Mononuclear cell (primary cell): ENCODE measurements around the gene ENC1. TPM values are rescaled to one million over a fixed set of nuclear protein-coding genes. Genes with fewer than 3 reads are reported as not detected.

ENCODE experiments used
- H3K27me3 ChIP-seq: 2 replicates; pipeline ENCODE4 v1.6.0; 2011; ENCODE audit warnings: low read length, control low read depth; ENCODE audit not compliant: insufficient read depth
- H3K4me1 ChIP-seq: 2 replicates; pipeline ENCODE4 v1.5.1; 2011; ENCODE audit warnings: mild to moderate bottlenecking, low read length, control low read depth; ENCODE audit not compliant: insufficient read depth
- H3K4me3 ChIP-seq: 2 replicates; pipeline ENCODE4 v1.5.1; 2011; ENCODE audit warnings: mild to moderate bottlenecking, low read length, moderate library complexity
- H3K9me3 ChIP-seq: 2 replicates; pipeline ENCODE4 v1.5.1; 2011; ENCODE audit warnings: low read depth, mild to moderate bottlenecking, control low read depth, low read length
- total RNA-seq: library from RNA; depleted of rRNA; stranded (reverse); fragments of >200 nt; gene quantifications from one replicate; pipeline ENCODE4 v1.2.3, GENCODE V29; 2012

ENC1 gene
- total RNA-seq, 1 donor, result 31.9 TPM

DNA sequence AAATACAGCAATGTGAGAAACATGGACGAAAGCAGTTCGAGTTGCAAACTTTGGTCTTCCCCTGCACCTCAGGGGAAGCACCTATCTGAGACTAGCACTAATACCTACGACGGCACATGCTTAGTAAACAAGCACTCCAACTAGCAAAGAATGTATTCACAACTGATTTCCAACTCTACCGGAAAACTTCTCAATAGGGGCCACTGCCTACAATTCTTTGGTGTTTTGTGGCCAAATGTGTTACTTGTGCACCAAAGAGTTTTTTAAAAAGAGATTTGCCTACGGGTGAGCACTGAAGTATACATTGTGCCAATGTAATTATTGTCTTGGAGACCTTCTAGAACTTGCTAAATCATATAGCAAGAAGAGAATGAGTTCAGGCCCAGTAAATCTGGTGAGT lies 12.2 kb downstream of the ENC1 start:
- H3K4me1 ChIP-seq, result peaks cover 35% of the 10 kb centered on the region
- no peaks in the 10 kb centered on the region for H3K27me3 ChIP-seq
- H3K4me3 ChIP-seq, result no peak overlapping the region
- H3K9me3 ChIP-seq, result no peaks in the 10 kb centered on the region

DNA sequence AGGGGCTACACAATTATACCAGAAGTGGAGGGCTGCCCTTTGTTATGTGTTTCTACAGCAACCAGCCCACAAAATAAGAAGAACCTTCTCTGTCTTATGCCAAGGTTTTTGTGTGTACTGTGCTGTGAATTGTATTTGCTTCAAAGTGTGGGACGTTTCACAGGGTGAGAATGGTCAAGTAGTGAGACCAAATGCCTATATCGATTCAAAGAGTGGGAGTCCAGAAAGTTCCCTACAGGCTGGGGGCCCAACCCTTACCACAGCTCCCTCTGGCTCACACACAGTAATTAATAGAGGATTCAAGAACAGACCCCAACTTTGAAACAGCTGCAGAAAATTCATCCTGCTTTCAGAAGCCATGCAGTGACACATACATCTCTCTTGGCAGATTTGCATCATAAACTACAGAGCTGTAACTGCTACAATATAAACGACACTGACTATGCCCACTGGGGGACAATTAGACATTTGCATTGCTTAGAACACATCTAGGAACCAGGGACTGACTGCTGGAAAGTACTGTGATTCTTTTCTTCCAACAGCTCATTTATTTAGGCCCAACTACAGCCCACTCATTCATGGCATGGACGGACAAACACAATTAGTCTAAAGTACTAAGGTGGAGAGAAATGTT lies 12.8 kb downstream of the ENC1 start:
- no peaks in the 10 kb centered on the region for H3K9me3 ChIP-seq
- peaks cover 29% of the 10 kb centered on the region for H3K4me1 ChIP-seq
- H3K27me3 ChIP-seq, result no peaks in the 10 kb centered on the region
- H3K4me3 ChIP-seq, result no peak overlapping the region

DNA sequence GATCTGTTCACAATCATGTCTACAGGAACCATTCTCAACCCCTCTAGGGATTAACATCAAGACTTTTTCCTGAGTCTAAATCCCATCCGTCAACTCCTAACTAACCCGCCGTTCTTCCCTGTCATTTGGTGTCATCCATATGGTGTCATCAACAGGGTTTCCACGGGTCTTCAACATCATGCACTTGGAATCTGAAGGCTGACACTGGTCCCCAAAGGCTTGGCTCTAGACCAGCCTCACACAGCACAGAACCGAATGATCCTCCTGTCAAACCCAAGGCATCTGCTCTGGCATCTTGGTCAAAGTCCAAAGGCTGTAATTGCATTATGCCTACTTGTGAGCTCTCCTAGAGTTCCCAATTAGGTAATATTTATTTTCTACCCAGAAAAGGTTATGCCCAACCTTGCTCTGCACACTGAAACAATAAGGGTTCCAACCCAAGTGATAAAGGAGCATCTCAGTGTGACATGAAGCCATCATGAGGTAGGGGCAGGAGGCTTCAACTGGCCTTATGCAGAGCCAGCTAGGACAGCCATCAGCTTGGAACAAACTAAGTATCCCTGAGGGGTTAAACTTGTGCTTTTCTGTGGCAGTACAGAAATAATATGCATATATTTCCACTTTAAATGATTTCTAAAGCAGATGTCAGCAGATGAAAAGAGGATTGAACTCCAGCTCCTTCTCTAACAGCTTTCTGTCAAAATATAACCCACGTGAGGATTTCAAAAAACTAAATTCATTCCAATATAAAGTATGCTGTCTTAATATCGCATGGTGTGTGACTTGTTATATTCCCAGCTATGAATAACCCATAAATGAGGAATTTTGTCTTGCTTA lies 13.9 kb downstream of the ENC1 start:
- no peaks in the 10 kb centered on the region for H3K9me3 ChIP-seq
- peaks cover 17% of the 10 kb centered on the region for H3K4me1 ChIP-seq
- no peaks in the 10 kb centered on the region for H3K27me3 ChIP-seq
- no peak overlapping the region for H3K4me3 ChIP-seq

DNA sequence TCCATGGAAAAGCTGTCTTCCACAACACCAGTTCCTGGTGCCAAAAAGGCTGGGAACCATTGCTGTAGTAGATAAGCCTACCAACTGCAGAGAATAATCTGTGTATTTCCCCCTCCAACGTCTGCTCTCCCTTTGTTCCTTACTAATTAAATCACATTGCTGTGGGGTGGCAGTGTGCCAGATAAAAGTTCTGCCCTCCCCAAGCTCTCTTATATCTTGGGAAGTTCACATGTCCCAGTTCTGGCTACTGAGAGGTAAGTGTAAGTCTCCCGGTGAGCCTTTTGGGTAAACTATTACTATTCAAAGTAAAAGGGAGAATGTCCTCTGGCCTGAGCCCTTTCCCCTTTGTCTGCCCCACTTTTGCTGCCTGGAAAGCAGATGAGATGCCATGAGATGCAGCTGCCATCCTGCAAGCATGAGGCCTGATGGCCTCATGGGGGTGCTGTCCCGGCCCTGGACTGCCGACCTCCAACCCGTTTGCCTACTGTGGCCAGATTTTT lies 14.7 kb downstream of the ENC1 start:
- no peak overlapping the region for H3K4me3 ChIP-seq
- no peaks in the 10 kb centered on the region for H3K9me3 ChIP-seq
- H3K4me1 ChIP-seq, result peaks cover 9% of the 10 kb centered on the region
- H3K27me3 ChIP-seq, result no peaks in the 10 kb centered on the region

DNA sequence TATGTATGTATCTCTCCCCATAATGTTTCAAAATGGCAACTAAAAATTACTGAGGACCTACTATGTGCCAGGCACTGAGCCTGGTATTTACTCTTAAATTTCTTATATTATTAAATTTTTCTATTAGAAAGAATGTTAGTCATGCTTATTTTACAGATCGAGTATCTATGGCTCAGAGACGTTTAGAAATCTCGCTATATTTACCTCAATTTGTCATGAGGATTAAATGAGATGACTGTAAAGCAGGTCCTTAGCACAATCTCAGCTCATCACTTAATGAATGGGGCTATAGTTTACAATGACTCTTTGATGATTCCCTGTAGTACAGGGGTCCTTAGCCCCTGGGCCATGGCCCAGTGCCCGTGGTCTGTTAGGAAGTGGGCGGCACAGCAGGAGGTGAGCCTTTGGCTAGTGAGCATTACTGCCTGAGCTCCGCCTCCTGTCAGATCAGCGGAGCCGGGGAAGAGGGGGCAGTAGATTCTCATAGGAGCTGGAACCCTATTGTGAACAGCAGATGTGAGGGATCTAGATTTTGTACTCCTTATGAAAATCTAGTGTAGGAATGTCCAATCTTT lies 15.5 kb downstream of the ENC1 start:
- peaks cover 1% of the 10 kb centered on the region for H3K4me1 ChIP-seq
- no peaks in the 10 kb centered on the region for H3K9me3 ChIP-seq
- no peak overlapping the region for H3K4me3 ChIP-seq
- H3K27me3 ChIP-seq, result no peaks in the 10 kb centered on the region

DNA sequence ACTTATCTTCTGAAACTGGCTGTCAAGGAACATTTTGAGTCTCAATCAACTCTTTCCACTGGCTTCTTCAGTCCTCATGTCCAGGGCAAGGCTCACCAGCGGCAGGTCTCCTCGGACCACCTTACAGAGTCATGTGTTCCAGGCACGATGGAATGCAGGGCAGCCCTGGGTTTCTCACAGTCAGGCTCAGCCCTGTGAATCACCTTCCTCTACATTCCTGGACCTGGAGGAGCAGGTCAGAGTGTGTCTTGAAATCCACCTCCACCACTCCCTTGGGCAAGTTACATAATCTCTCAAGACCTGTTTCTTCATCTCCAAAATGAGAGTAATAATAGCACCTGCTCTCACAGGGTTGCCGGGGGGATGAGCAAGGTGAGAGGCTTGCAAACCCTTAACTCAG lies 16.0 kb downstream of the ENC1 start:
- Histone ChIP-seq H3K27me3 (no peaks in the 10 kb centered on the region), H3K9me3 (no peaks in the 10 kb centered on the region), H3K4me3 (no peak overlapping the region), H3K4me1 (no peaks in the 10 kb centered on the region)

DNA sequence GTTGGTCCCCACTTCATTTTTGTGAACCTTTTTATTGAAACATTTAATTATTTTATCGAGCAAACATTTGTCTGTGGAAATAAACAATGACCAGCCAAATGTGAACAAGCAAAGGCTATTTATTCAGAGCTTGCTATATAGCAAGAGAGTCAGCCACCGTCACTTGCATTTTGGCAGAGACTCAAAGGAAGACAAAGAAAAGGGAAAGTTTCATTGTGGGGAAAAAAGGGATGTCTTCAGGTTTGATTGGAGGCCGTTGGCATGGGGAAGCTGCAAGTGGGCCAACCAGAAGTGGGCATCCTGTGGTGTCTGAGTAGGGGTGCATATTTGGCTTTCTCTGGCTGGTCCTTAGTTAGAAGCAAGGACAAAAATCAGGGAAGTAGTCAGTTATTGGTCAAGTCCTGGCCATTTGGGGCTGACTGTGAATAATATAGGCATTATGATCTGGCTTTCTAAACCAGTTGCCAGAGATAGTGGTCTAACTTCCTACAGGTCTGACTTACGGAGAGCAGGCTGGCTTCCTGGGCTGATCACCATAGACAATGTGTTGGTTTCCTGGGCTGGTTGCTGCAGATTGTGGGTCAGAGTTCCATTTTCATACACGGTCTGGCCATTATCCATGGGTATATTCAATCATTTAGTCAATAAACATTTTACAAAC lies 16.6 kb downstream of the ENC1 start:
- Histone ChIP-seq H3K4me3 (no peak overlapping the region), H3K4me1 (no peaks in the 10 kb centered on the region), H3K9me3 (no peaks in the 10 kb centered on the region), H3K27me3 (no peaks in the 10 kb centered on the region)

DNA sequence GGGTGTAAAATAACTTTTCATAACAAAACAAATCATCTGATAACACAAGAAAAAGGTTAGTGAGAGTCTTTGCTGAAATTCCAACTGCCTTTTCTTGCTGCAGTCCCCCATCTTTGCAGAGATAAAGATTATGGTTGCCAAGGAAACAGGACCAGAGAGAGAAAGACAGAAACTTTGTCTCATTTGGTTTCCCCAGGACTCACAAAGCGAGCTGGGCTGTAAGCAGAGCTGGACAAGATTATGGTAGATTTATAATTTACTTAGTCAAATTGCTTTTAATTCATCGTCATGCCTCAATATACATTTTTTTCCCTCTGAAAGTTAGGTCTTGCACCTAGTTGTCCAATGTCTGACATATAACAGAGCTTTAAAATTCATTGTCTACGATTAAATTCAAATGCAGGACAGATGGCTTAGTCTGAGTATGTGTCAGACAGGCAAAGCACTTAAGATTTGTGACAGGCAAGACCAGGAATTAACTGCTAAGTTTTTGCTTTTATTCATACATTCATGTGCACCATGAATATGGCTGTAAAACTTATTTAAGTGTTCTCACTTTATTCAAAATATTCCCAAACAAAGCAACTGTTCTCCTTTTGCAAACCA lies 17.4 kb downstream of the ENC1 start:
- H3K4me1 ChIP-seq, result no peaks in the 10 kb centered on the region
- no peak overlapping the region for H3K4me3 ChIP-seq
- no peaks in the 10 kb centered on the region for H3K27me3 ChIP-seq
- H3K9me3 ChIP-seq, result no peaks in the 10 kb centered on the region

DNA sequence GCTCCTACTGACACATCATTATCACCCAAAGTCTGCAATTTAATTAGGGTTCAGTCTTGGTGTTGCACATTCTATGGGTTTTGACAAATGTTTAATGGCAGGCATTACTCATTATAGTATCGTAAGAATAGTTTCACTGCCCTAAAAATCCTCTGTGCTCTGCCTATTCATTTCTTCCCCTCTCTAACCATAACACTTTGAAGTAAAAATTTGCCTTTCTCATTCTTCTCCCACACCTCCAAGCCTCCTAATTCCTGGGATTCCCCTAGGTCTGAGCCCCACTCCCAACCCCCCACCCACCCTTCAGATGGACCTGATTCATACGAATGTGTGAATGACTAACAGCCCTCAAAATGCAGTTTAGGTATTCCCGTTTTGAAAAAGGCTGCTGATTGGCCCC lies 18.4 kb downstream of the ENC1 start:
- no peaks in the 10 kb centered on the region for H3K4me1 ChIP-seq
- no peak overlapping the region for H3K4me3 ChIP-seq
- H3K9me3 ChIP-seq, result no peaks in the 10 kb centered on the region
- H3K27me3 ChIP-seq, result no peaks in the 10 kb centered on the region

DNA sequence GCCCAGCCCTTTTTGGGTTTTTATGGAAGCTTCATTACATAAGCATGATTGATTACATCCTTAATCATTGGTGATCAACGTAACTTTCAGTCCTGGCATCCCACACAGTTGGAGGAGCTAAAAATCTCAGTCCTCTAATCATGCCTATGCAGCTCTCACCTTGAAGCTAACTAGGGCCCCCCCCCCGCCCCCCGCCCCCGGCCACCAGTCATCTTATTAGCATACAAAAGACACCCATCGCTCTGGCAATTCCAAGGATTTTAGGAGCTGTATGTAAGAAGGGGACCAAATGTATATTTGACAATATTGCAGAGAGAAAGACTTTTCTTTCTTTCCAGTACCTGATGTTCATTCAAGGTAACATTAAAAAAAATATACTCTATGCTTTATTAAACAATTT lies 19.0 kb downstream of the ENC1 start:
- no peaks in the 10 kb centered on the region for H3K9me3 ChIP-seq

DNA sequence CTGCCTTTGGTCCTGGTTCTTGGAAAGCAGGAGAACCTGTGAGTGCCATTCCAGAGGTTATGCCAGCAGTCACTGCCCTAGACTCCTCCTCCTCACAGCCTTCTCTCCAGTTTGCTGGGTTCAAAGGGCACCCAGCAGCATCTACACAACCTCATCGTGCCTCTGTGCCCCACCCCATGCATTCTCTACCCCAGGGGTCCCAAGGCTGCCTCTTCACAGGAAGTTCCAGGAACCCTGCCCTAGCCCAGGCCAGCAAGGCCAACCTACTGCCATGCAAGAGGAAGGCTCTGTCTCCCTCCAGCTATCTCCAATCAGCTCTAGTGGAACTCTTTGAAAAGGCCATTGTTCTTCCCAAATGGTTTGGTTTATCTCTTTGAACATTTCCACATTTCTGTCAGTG lies 21.2 kb downstream of the ENC1 start:
- H3K27me3 ChIP-seq, result no peaks in the 10 kb centered on the region
- H3K9me3 ChIP-seq, result no peaks in the 10 kb centered on the region
- no peaks in the 10 kb centered on the region for H3K4me1 ChIP-seq

More for the DNA sequence above, 19.0 kb downstream of the ENC1 start:
- H3K4me1 ChIP-seq, result no peaks in the 10 kb centered on the region
- H3K27me3 ChIP-seq, result no peaks in the 10 kb centered on the region
- H3K4me3 ChIP-seq, result no peak overlapping the region

DNA sequence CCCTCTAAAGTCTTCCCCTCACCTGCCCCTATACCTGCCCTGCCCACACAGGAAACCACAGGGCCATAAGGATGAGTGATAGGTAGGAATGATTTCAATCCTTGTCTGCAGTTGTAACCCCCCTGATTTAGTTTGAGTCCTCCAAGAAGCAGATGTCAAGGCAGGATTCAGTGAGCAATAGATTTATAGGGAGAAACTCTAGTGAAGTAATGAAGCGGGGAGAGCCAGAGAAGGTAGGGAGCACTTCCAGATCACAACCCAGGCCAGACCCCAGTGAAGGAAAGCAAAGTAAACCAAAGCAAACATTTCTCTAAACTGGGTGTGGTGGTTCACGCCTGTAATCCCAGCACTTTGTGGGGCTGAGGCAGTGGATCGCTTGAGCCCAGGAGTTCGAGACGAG lies 22.4 kb downstream of the ENC1 start:
- no peaks in the 10 kb centered on the region for H3K9me3 ChIP-seq
- H3K4me3 ChIP-seq, result no peak overlapping the region
- H3K27me3 ChIP-seq, result no peaks in the 10 kb centered on the region
- peaks cover 8% of the 10 kb centered on the region for H3K4me1 ChIP-seq

More for the DNA sequence above, 21.2 kb downstream of the ENC1 start:
- no peak overlapping the region for H3K4me3 ChIP-seq

DNA sequence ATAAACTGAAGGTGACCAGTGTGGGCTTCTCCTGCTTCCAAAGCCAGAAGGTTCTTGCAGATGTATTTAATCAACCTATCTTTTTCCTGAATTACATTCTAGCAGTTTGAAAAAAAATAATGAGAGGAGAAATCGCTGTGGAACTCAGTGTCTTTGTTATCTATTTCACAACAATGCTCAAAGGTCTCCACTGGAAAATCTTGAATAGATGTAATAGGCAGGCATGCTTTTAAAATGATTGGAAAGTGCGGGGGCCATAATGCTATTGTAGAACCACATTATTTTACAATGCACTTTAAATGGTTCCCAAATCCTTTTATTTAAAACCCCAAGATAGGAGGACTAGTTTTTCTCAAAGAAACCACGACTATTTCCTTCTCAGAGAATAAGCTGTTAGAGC lies 23.3 kb downstream of the ENC1 start:
- Histone ChIP-seq H3K27me3 (no peaks in the 10 kb centered on the region), H3K9me3 (no peaks in the 10 kb centered on the region), H3K4me3 (no peak overlapping the region), H3K4me1 (peaks cover 12% of the 10 kb centered on the region)

DNA sequence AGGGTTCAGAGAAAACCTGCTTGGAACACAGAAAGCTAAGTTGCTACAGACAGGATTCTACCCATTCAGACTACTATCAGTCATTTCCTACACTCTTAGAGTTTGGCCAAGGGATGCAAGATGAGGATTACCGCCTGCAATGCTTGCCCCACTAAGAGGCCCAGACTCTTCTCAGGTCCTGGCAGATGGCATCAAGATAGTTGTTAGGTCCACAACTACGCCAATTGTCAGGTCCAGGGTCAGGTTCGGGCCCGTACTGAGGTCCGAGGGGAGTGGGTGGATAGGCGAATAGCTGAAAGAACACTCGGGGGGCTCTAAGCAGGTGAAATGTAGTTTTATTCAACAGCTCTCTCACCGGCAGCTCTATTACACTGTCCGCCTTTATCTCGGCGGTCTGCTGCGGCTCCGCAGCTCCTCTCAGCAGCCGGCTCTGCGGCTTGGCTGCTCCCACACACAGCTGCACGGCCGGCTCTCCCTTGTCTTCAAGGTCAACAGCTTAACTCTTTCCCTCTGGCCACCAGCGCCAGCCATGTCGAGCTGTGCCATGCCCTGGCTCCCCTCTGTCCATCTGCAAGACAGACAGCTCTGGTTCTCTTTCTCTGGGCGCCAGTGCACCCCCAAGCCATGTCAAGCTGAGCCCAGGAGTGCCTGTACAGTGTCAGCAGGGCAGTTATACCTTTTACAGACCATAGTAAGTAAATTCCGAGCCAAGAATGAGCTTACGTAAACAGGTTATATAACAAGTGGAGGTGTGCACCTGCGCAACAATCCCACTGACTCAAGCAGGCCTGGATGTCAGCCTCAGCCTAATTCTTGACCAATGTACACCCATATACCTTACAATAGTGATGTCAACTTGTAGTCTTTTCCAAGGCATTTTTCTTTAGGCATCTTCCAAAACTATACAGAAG lies 24.0 kb downstream of the ENC1 start:
- H3K4me1 ChIP-seq, result peaks cover 12% of the 10 kb centered on the region

More for the DNA sequence above, 24.0 kb downstream of the ENC1 start:
- H3K27me3 ChIP-seq, result no peaks in the 10 kb centered on the region
- no peak overlapping the region for H3K4me3 ChIP-seq
- H3K9me3 ChIP-seq, result no peaks in the 10 kb centered on the region
